Activated T-cell treated with anti-CD3 and anti-CD28 coated beads for 1 hour (primary cell): ENCODE results near the gene FYN.

Experiments
- DNase-seq: peaks from one replicate; pipeline ENCODE4 v3.0.0-alpha.2; 2020; ENCODE audit warnings: low read depth

FYN gene

DNA sequence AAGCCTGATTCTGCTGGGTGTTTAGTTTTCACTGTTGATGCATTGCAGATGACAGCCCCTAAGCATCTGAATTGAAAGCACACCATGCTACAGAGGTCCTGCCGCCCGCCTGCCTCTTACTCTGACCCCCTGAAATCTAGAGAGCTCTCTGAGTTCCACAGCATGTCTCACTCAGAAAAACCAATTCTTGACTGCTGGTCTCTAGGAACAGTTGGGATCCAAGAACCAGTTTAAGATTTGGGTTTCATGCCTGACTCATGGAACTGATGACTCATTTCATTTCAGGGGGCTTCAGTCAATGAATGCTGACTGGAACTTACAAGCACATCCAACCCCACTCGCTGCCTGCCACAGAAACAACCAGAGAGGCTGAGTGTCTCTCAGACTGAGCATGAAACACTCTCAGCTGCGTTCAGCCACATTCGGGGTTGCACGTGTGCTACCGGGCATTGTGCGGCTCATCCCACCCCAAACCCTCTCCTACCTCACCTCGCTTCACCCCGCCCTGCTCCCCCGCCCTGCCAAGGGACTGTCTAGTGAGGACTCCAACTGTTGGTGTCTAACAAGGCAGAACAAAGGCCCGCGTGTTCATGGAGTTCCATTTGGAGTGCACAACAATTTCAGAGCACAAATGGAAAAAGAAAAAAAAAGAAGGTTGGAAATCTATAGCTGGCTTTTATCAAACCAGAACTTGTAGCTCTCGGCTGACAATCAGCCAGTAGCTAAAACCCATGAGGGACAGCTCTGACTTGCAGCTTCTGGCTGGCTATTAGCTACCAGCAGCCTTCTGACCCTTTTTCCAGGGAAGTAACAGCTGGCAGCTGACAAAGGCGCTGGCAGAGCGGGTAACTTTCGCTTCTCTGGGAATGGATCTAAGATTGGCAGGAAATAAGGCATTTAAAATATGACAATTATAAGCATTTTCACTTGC is 247.5 kb downstream of the FYN start:
- DNase-seq = no peak

DNA sequence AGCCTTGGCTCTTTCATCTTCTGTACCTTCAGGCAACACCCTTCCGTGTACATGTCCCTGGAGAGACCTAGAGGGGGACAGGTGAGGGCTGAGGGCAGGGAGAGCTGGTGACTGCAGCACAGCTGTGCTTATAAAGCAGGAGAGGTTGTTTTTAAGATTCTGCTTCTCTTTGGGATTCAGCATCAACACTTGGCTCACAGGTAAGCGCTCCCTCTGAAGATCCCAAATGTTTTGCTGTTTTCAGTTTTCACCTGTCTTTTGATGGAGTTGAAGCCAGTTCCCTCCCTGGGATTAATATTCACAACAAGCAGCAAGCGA is 248.2 kb downstream of the FYN start:
- no peak for DNase-seq

DNA sequence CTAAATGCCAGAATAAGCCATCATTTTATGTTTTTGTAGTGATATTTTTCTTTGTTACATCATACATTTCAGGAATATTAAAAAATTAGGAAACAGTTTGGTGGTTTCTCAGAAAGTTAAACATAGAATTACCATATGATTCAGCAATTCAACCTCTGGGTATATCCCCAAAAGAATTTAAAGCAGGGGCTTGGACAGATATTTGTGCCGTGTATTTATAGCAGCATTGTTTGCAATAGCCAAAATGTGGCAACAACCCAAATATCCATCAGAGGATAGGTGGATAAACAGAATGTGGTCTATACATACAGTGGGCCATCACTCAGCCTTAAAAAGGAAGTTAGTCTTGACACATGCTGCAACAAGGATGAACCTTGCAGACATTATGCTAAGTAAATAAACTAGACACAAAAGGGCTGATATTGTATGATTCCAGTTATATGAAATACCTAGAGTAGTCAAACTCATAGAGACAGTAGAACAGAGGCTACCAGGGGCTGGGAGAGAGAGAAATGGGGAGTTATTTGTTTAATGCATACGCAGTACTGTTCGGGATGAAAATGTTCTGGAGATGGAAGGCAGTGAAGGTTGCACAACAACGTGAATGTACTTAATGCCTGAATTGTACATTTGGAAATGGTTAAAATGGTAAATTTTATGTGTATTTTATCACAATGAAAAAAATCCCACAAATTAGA is 248.7 kb downstream of the FYN start:
- no peak for DNase-seq

GRCh38 chr6:111623046-111623718 is 250.1 kb downstream of the FYN start:
- DNase-seq = no peak

- no peak for DNase-seq
These were observed 253.1 kb downstream of the FYN start for GRCh38 chr6:111620169-111620568.

DNA sequence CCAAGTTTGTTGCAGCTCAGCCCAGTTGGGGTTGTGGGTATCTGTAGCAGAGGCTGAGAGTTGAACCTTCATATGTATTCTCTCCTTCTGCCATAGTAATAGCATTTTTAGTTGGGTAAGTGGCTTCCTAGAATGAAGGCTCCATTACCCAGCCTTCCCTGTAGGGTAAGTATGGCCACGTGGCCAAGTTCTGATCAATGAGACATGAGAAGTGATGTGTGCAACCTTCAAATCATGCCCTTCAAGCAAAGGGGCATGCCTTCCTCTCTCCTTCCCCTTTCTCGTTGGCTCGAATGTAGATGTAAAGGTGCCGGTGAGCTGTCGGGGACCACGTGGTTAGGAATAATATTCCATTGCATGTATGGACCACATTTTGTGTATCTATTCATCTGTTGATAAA is 254.8 kb downstream of the FYN start:
- DNase-seq = no peak

- DNase-seq = no peak
These were observed 256.1 kb downstream of the FYN start for GRCh38 chr6:111617149-111617548.

GRCh38 chr6:111615916-111616612 is 257.2 kb downstream of the FYN start:
- no peak for DNase-seq

DNA sequence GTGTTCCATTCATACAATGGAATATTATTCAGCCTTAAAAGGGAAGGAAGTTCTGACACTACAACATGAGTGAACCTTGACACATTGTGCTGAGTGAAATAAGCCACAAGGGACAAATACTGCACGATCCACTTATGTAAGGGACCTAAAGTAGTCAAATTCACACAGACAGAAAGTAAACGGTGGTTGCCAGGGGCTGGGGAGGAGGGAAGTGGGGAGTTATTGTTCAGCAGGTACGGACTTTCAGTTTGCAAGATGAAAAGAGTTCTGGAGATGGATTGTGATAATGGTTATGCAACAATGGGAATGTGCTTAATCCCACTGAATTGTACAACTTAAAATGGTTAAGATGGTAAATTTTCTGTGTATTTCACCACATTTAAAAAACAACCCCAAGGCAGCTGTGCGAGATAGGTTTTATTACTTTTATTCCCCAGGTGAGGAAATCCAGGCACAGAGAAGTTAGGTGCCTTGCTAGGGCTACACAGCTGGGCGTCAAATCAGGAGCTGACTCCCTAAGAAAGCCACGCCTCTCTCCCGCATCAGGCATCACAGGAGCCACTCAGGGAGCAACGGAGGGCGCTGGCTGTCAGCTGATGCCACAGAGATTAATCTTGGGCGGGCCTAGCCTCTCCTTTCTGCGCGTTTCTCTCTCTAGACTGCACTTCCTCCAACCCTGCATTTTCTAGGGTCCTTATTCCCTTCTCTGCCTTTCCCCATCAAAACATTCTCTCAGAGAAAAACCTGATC is 258.2 kb downstream of the FYN start:
- DNase-seq = no peak

DNA sequence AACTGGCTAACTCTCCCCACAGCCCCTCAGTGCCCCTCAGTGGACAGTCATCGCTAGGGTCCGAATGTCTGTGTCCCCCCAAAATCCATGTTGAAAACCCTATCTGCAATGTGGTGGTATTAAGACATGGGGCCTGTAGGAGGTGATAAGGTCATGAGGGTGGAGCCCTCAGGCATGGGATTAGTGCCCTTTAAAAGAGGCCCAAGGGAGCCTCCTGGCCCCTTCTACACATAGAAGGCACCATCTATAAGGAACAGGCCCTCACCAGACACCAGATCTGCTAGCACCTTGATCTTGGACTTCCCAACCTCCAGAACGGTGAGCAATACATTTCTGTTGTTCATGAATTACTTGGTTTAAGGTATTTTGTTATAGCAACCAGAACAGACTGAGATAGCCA is 260.9 kb downstream of the FYN start:
- no peak for DNase-seq

GRCh38 chr6:111610548-111611172 is 262.6 kb downstream of the FYN start:
- DNase-seq = no peak
